H9 (cell line): ENCODE measurements around the gene IFNA4. TPM values are rescaled to one million over a fixed set of nuclear protein-coding genes. Genes with fewer than 3 reads are reported as not detected.

Source experiments
- DNase-seq: peaks from one replicate; pipeline ENCODE4 v3.0.0-alpha.2; 2017
- H2AFZ ChIP-seq: one replicate; pipeline ENCODE4 v1.6.1; 2013; ENCODE audit warnings: mild to moderate bottlenecking, low read length, control low read depth, moderate library complexity
- H2AK5ac ChIP-seq: 2 replicates; pipeline ENCODE4 v1.6.1; 2013; ENCODE audit warnings: low read length, control low read depth, mixed read lengths; ENCODE audit not compliant: insufficient read length
- H2BK120ac ChIP-seq: one replicate; pipeline ENCODE4 v1.6.1; 2013; ENCODE audit warnings: low read depth, mild to moderate bottlenecking, low read length, control low read depth, inconsistent platforms; ENCODE audit not compliant: poor library complexity, severe bottlenecking
- H2BK12ac ChIP-seq: 2 replicates; pipeline ENCODE4 v1.6.1; 2013; ENCODE audit warnings: low read length, control low read depth, mixed read lengths, low read depth; ENCODE audit not compliant: insufficient read length
- H2BK15ac ChIP-seq: 2 replicates; pipeline ENCODE4 v1.6.1; 2013; ENCODE audit warnings: low read depth, low read length, control low read depth
- H2BK20ac ChIP-seq: one replicate; pipeline ENCODE4 v1.6.1; 2013; ENCODE audit warnings: low read depth, mild to moderate bottlenecking, low read length, control low read depth, inconsistent platforms; ENCODE audit not compliant: poor library complexity, severe bottlenecking
- H2BK5ac ChIP-seq: 2 replicates; pipeline ENCODE4 v1.6.1; 2013; ENCODE audit warnings: low read length, control low read depth, mixed read lengths; ENCODE audit not compliant: insufficient read length
- H3K14ac ChIP-seq: 2 replicates; pipeline ENCODE4 v1.6.1; 2013; ENCODE audit warnings: low read length, control low read depth; ENCODE audit not compliant: insufficient read depth
- H3K18ac ChIP-seq: 2 replicates; pipeline ENCODE4 v1.6.1; 2013; ENCODE audit warnings: low read depth, mild to moderate bottlenecking, mixed read lengths, low read length, control low read depth; ENCODE audit not compliant: insufficient read length
- H3K23ac ChIP-seq: 2 replicates; pipeline ENCODE4 v1.6.1; 2013; ENCODE audit warnings: low read length, control low read depth, mixed read lengths, low read depth; ENCODE audit not compliant: insufficient read length
- H3K23me2 ChIP-seq: 2 replicates; pipeline ENCODE4 v1.6.1; 2013; ENCODE audit warnings: low read depth, mild to moderate bottlenecking, mixed read lengths, low read length, control low read depth; ENCODE audit not compliant: insufficient read length, poor library complexity, severe bottlenecking
- H3K27ac ChIP-seq: 2 replicates; pipeline ENCODE4 v1.5.1; 2013; ENCODE audit warnings: low read length, control low read depth, mixed read lengths, low read depth; ENCODE audit not compliant: insufficient read length
- H3K27me3 ChIP-seq: 2 replicates; pipeline ENCODE4 v1.6.1; 2013; ENCODE audit warnings: low read length, control low read depth, inconsistent platforms; ENCODE audit not compliant: insufficient read depth
- H3K4ac ChIP-seq: 2 replicates; pipeline ENCODE4 v1.6.1; 2013; ENCODE audit warnings: low read depth, mild to moderate bottlenecking, control low read depth, inconsistent platforms, low read length, moderate library complexity
- H3K4me1 ChIP-seq: 2 replicates; pipeline ENCODE4 v1.6.1; 2013; ENCODE audit warnings: low read length, control low read depth, inconsistent platforms; ENCODE audit not compliant: insufficient read depth
- H3K4me2 ChIP-seq: 2 replicates; pipeline ENCODE4 v1.6.1; 2013; ENCODE audit warnings: low read length, control low read depth, mixed read lengths; ENCODE audit not compliant: insufficient read length, insufficient read depth
- H3K56ac ChIP-seq: 2 replicates; pipeline ENCODE4 v1.6.1; 2013; ENCODE audit warnings: low read depth, mild to moderate bottlenecking, mixed read lengths, low read length, control low read depth; ENCODE audit not compliant: insufficient read length
- H3K79me1 ChIP-seq: 2 replicates; pipeline ENCODE4 v1.6.1; 2013; ENCODE audit warnings: low read depth, mild to moderate bottlenecking, moderate library complexity, low read length, control low read depth, inconsistent platforms; ENCODE audit not compliant: insufficient read depth, poor library complexity, severe bottlenecking
- H3K79me2 ChIP-seq: 2 replicates; pipeline ENCODE4 v1.6.1; 2013; ENCODE audit warnings: low read length, control low read depth, inconsistent platforms; ENCODE audit not compliant: insufficient read depth
- H3K9ac ChIP-seq: 2 replicates; pipeline ENCODE4 v1.6.1; 2013; ENCODE audit warnings: low read length, control low read depth, mixed read lengths; ENCODE audit not compliant: insufficient read length; ENCODE audit errors: extremely low read depth
- H3K9me3 ChIP-seq: one replicate; pipeline ENCODE4 v1.6.1; 2013; ENCODE audit warnings: low read depth, low read length, inconsistent platforms; ENCODE audit not compliant: control insufficient read depth
- H3T11ph ChIP-seq: one replicate; pipeline ENCODE4 v1.6.1; 2013; ENCODE audit warnings: mild to moderate bottlenecking, low read length, control low read depth, inconsistent platforms
- H4K20me1 ChIP-seq: one replicate; pipeline ENCODE4 v1.6.1; 2013; ENCODE audit not compliant: control insufficient read depth, insufficient read length, insufficient read depth
- H4K5ac ChIP-seq: 2 replicates; pipeline ENCODE4 v1.6.1; 2013; ENCODE audit warnings: low read depth, mild to moderate bottlenecking, mixed read lengths, low read length, control low read depth; ENCODE audit not compliant: insufficient read length
- H4K8ac ChIP-seq: replicated peaks from 2 replicates; pipeline ENCODE4 v1.6.1; 2013; ENCODE audit warnings: low read length, control low read depth, mixed read lengths, low read depth; ENCODE audit not compliant: insufficient read length
- H4K91ac ChIP-seq: 2 replicates; pipeline ENCODE4 v1.6.1; 2013; ENCODE audit warnings: low read depth, mild to moderate bottlenecking, moderate library complexity, mixed read lengths, low read length, control low read depth; ENCODE audit not compliant: insufficient read length
- H3K27ac Mint-ChIP-seq, 3 experiments: 2 replicates in 2 of 3; 3 replicates in 1 of 3; pipeline ENCODE4 v1.8.0; 2020 to 2021; ENCODE audit warnings: mixed read lengths in 3 of 3, mild to moderate bottlenecking in 1 of 3, moderate library complexity in 1 of 3
- H3K27me3 Mint-ChIP-seq: 2 replicates; pipeline ENCODE4 v1.8.0; 2021; ENCODE audit warnings: low read depth, mild to moderate bottlenecking, moderate library complexity, mixed read lengths
- H3K36me3 Mint-ChIP-seq, 3 experiments: 2 replicates in 2 of 3; 3 replicates in 1 of 3; pipeline ENCODE4 v1.8.0; 2020 to 2021; ENCODE audit warnings: low read depth in 3 of 3, mixed read lengths in 3 of 3; ENCODE audit not compliant: insufficient read depth in 1 of 3
- H3K4me1 Mint-ChIP-seq, 2 experiments: 2 replicates each; pipeline ENCODE4 v1.8.0; 2020; ENCODE audit warnings: mixed read lengths in 2 of 2
- H3K4me3 Mint-ChIP-seq, 2 experiments: 2 replicates in 1 of 2; 3 replicates in 1 of 2; pipeline ENCODE4 v1.8.0; 2020 to 2021; ENCODE audit warnings: mild to moderate bottlenecking in 2 of 2, mixed read lengths in 2 of 2, moderate library complexity in 1 of 2
- H3K9me3 Mint-ChIP-seq, 2 experiments: 2 replicates in 1 of 2; 3 replicates in 1 of 2; pipeline ENCODE4 v1.8.0; 2020; ENCODE audit warnings: mild to moderate bottlenecking in 2 of 2, mixed read lengths in 2 of 2, moderate library complexity in 1 of 2
- WGBS: extraction: QIAGEN DNeasy Blood & Tissue Kit; methylation state at CpG from one replicate; pipeline ENCODE4 v1.1.7; 2013; ENCODE audit warnings: missing lambda C conversion rate, low lambda C conversion rate, mixed read lengths; ENCODE audit not compliant: insufficient read length; ENCODE audit errors: extremely low coverage; 5-methylcytosine and 5-hydroxymethylcytosine counted together
- total RNA-seq: library from RNA; stranded (reverse); gene quantifications from 2 replicates; pipeline ENCODE4 v1.2.1, GENCODE V29; 2021
- TF ChIP-seq, protein P1 (sequence below): fragments of 200-600 bp; sonication (generic); conservative IDR thresholded peaks from 3 replicates; pipeline ENCODE4 v1.8.0; 2021; ENCODE audit warnings: antibody characterized with exemption, mild to moderate bottlenecking

Gene IFNA4
- total RNA-seq, 1 experiment from 2014 or later = not detected

DNA sequence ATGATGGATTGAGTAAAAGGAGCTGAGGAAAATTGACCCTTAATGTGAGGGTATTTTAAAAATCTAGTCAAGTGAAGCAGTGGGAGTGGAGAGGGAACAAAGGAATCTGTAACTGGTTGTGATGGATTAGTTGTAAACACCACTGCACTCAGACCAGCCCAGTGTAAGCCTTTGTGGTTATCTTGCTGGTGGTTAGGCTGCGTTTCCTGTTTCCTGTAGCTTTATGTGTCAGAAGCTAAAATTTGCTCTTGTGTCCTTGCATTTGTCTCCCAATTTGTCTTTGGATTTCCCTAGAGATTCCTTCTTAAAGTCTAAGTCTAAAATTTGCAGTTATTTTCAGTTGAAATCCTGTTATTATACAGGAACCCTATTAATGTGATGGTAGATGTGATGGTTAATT lies 27.2 kb downstream of the IFNA4 start:
- Histone ChIP-seq H3K9me3 (no peaks in the 10 kb centered on the region), H2BK12ac (no peak overlapping the region), H3K23me2 (no peaks in the 10 kb centered on the region), H3T11ph (no peak overlapping the region), H3K23ac (no peak overlapping the region), H3K27ac (no peak overlapping the region), H3K9ac (no peak overlapping the region), H2AFZ (no peak overlapping the region), H2BK20ac (no peak overlapping the region), H3K4me1 (no peaks in the 10 kb centered on the region), H4K20me1 (no peaks in the 10 kb centered on the region), H2BK15ac (no peak overlapping the region), H3K27me3 (no peaks in the 10 kb centered on the region), H3K56ac (no peak overlapping the region), H2AK5ac (no peak overlapping the region), H4K5ac (no peak overlapping the region), H3K4me2 (no peak overlapping the region), H3K14ac (no peak overlapping the region), H2BK120ac (no peak overlapping the region), H3K79me2 (no peaks in the 10 kb centered on the region), H4K8ac (no peak overlapping the region), H2BK5ac (no peak overlapping the region), H3K18ac (no peak overlapping the region), H3K79me1 (no peaks in the 10 kb centered on the region), H3K4ac (no peak overlapping the region), H4K91ac (no peak overlapping the region)
- no peak overlapping the region for H3K27ac Mint-ChIP-seq
- H3K27me3 Mint-ChIP-seq = no peaks in the 10 kb centered on the region; the same call in 1 of the 2 replicates
- H3K4me1 Mint-ChIP-seq = no peaks in the 10 kb centered on the region; a peak in 1 of 4 replicates
- H3K36me3 Mint-ChIP-seq = no peaks in the 10 kb centered on the region
- DNase-seq = no peak
- H3K9me3 Mint-ChIP-seq = no peaks in the 10 kb centered on the region; a peak in 2 of 5 replicates
- WGBS = no CpG with 5 or more reads among the region's 1 CpG
- TF ChIP-seq, protein P1, sequence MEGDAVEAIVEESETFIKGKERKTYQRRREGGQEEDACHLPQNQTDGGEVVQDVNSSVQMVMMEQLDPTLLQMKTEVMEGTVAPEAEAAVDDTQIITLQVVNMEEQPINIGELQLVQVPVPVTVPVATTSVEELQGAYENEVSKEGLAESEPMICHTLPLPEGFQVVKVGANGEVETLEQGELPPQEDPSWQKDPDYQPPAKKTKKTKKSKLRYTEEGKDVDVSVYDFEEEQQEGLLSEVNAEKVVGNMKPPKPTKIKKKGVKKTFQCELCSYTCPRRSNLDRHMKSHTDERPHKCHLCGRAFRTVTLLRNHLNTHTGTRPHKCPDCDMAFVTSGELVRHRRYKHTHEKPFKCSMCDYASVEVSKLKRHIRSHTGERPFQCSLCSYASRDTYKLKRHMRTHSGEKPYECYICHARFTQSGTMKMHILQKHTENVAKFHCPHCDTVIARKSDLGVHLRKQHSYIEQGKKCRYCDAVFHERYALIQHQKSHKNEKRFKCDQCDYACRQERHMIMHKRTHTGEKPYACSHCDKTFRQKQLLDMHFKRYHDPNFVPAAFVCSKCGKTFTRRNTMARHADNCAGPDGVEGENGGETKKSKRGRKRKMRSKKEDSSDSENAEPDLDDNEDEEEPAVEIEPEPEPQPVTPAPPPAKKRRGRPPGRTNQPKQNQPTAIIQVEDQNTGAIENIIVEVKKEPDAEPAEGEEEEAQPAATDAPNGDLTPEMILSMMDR = no peak
- H3K4me3 Mint-ChIP-seq = no peak overlapping the region
